ENCODE results near the gene FAM83F. TPM values are rescaled to one million over a fixed set of nuclear protein-coding genes. Genes with fewer than 3 reads are reported as not detected.

The FAM83F gene
- total RNA-seq, 1 donor from 2014 or later, result 12.8 TPM

GRCh38 chr22:40077646-40078016 is 82.9 kb downstream of the FAM83F start:
- no peak for TF ChIP-seq POLR2AphosphoS5 (IDR thresholded peaks at IDR 0.05; ENCODE audit: insufficient read depth in 1 of 2, low read depth in 1 of 2)
- no peak for TF ChIP-seq POLR2A (IDR thresholded peaks at IDR 0.05)
- TF ChIP-seq CTCF (IDR thresholded peaks at IDR 0.05), result no peak
- intact Hi-C loops (cut with DNase I), result no loop called here
- Histone ChIP-seq H3K27me3 (no peaks in the 10 kb centered on the region), H3K4me3 (no peak overlapping the region), H3K27ac (no peak overlapping the region), H3K4me1 (peaks cover 6% of the 10 kb centered on the region), H3K36me3 (no peaks in the 10 kb centered on the region), H3K9me3 (no peaks in the 10 kb centered on the region)
- DNase-seq (ENCODE audit: extremely low spot score in 2 of 2), result no peak

- Histone ChIP-seq H3K27ac (no peak overlapping the region), H3K4me1 (peaks cover 20% of the 10 kb centered on the region), H3K27me3 (no peaks in the 10 kb centered on the region), H3K9me3 (no peaks in the 10 kb centered on the region), H3K36me3 (no peaks in the 10 kb centered on the region), H3K4me3 (no peak overlapping the region)
- intact Hi-C loops (cut with DNase I), result loop anchor here (10.0 kb wide), 1 partner anchor 1033 kb away; no protein-coding TSS in a partner anchor
- DNase-seq (ENCODE audit: extremely low spot score in 2 of 2), result no peak
- TF ChIP-seq POLR2A (IDR thresholded peaks at IDR 0.05), result no peak
- no peak for TF ChIP-seq POLR2AphosphoS5 (IDR thresholded peaks at IDR 0.05; ENCODE audit: insufficient read depth in 1 of 2, low read depth in 1 of 2)
- no peak for TF ChIP-seq CTCF (IDR thresholded peaks at IDR 0.05)
Measured at GRCh38 chr22:40081662-40082061, 86.9 kb downstream of the FAM83F start.

GRCh38 chr22:40082184-40082583 is 87.4 kb downstream of the FAM83F start:
- H3K36me3 ChIP-seq, result no peaks in the 10 kb centered on the region
- no peak overlapping the region for H3K27ac ChIP-seq
- H3K4me1 ChIP-seq, result peaks cover 20% of the 10 kb centered on the region
- no peak overlapping the region for H3K4me3 ChIP-seq
- no peak for DNase-seq (ENCODE audit: extremely low spot score in 2 of 2)
- intact Hi-C loops (cut with DNase I), result loop anchor here (10.0 kb wide), 1 partner anchor 1033 kb away; no protein-coding TSS in a partner anchor
- no peaks in the 10 kb centered on the region for H3K27me3 ChIP-seq
- no peaks in the 10 kb centered on the region for H3K9me3 ChIP-seq
- TF ChIP-seq CTCF (IDR thresholded peaks at IDR 0.05) (no peak), POLR2AphosphoS5 (IDR thresholded peaks at IDR 0.05; ENCODE audit: insufficient read depth in 1 of 2, low read depth in 1 of 2) (no peak), POLR2A (IDR thresholded peaks at IDR 0.05) (no peak)

- Histone ChIP-seq H3K4me1 (peaks cover 20% of the 10 kb centered on the region), H3K4me3 (no peak overlapping the region), H3K9me3 (no peaks in the 10 kb centered on the region), H3K27ac (no peak overlapping the region), H3K27me3 (no peaks in the 10 kb centered on the region), H3K36me3 (no peaks in the 10 kb centered on the region)
- no peak for TF ChIP-seq POLR2A (IDR thresholded peaks at IDR 0.05)
- no peak for TF ChIP-seq CTCF (IDR thresholded peaks at IDR 0.05)
- TF ChIP-seq POLR2AphosphoS5 (IDR thresholded peaks at IDR 0.05; ENCODE audit: insufficient read depth in 1 of 2, low read depth in 1 of 2), result no peak
- intact Hi-C loops (cut with DNase I), result loop anchor here (10.0 kb wide), 1 partner anchor 1031 kb away; no protein-coding TSS in a partner anchor
- DNase-seq (ENCODE audit: extremely low spot score in 2 of 2), result no peak
Measured at GRCh38 chr22:40083794-40084193, 89.0 kb downstream of the FAM83F start.

- H3K4me3 ChIP-seq, result no peak overlapping the region
- no peaks in the 10 kb centered on the region for H3K27me3 ChIP-seq
- no peaks in the 10 kb centered on the region for H3K36me3 ChIP-seq
- H3K27ac ChIP-seq, result no peak overlapping the region
- TF ChIP-seq POLR2A (IDR thresholded peaks at IDR 0.05) (no peak), POLR2AphosphoS5 (IDR thresholded peaks at IDR 0.05; ENCODE audit: insufficient read depth in 1 of 2, low read depth in 1 of 2) (no peak), CTCF (IDR thresholded peaks at IDR 0.05) (no peak)
- no peaks in the 10 kb centered on the region for H3K9me3 ChIP-seq
- intact Hi-C loops (cut with DNase I), result loop anchor here (10.0 kb wide), 1 partner anchor 1031 kb away; no protein-coding TSS in a partner anchor
- H3K4me1 ChIP-seq, result peaks cover 20% of the 10 kb centered on the region
- no peak for DNase-seq (ENCODE audit: extremely low spot score in 2 of 2)
Measured at GRCh38 chr22:40084246-40084645, 89.5 kb downstream of the FAM83F start.

All from vagina (tissue), 2 donors.